Fibroblast of pulmonary artery (primary cell): ENCODE measurements around the gene PTGS1.
"Not testable (repeated sequence)": the region's sequence is repeated elsewhere in the genome, so short reads cannot be mapped to it uniquely, and the experiment has no call there.

Experiments used
- DNase-seq: peaks from one replicate; pipeline ENCODE4 v3.0.0-alpha.2; 2010; ENCODE audit warnings: low read depth
- H3K4me3 ChIP-seq: replicated peaks from 2 replicates; pipeline ENCODE4 v1.5.1; 2011; ENCODE audit warnings: low read depth, mild to moderate bottlenecking, control low read depth, low read length, moderate library complexity
- CTCF ChIP-seq: IDR thresholded peaks from 2 replicates; pipeline ENCODE4 v1.5.1; 2011; ENCODE audit warnings: mild to moderate bottlenecking, control low read depth, low read length, inconsistent platforms; ENCODE audit errors: missing control alignments

PTGS1 gene

GRCh38 chr9:122406070-122406890, 35.5 kb downstream of the PTGS1 start:
- H3K4me3 ChIP-seq = peak overlapping the region; percentile 55
- DNase-seq = no peak
- TF ChIP-seq CTCF = no peak

- not testable (repeated sequence) for DNase-seq, H3K4me3 ChIP-seq
These were observed 43.3 kb downstream of the PTGS1 start for GRCh38 chr9:122414108-122414507.

- no peak overlapping the region for H3K4me3 ChIP-seq
- peak; percentile 42 for DNase-seq
- no peak for TF ChIP-seq CTCF
These were observed 47.2 kb downstream of the PTGS1 start for GRCh38 chr9:122418016-122418415.

- TF ChIP-seq CTCF = no peak
- no peak for DNase-seq
- no peak overlapping the region for H3K4me3 ChIP-seq
These were observed 49.5 kb downstream of the PTGS1 start for GRCh38 chr9:122420315-122420714.

- no peak for DNase-seq
- TF ChIP-seq CTCF = no peak
- H3K4me3 ChIP-seq = no peak overlapping the region
These were observed 54.3 kb downstream of the PTGS1 start for GRCh38 chr9:122425087-122425486.

- peak; percentile 66 for DNase-seq
- TF ChIP-seq CTCF = no peak
- no peak overlapping the region for H3K4me3 ChIP-seq
These were observed 55.9 kb downstream of the PTGS1 start for GRCh38 chr9:122426723-122427122.

- DNase-seq = no peak
- no peak for TF ChIP-seq CTCF
- no peak overlapping the region for H3K4me3 ChIP-seq
These were observed 71.7 kb downstream of the PTGS1 start for GRCh38 chr9:122442568-122442967.
